SU-DHL-6 (cell line): ENCODE results near the gene F2RL3.

Experiments used
- CTCF ChIP-seq: fragments of 200-600 bp; sonication (generic); IDR thresholded peaks from one replicate; pipeline ENCODE4 v1.5.1; 2017; ENCODE audit warnings: antibody characterized with exemption, mild to moderate bottlenecking, low read length, moderate library complexity; ENCODE audit not compliant: insufficient read depth, poor library complexity, severe bottlenecking
- EZH2phosphoT487 ChIP-seq: fragments of 200-600 bp; sonication (generic), shearing (Covaris generic); conservative IDR thresholded peaks from 2 replicates; pipeline ENCODE4 v1.6.1; 2018; ENCODE audit warnings: mild to moderate bottlenecking, antibody characterized with exemption, low read length, moderate library complexity, mixed read lengths

- TF ChIP-seq CTCF (no peak), EZH2phosphoT487 (no peak)
Measured at GRCh38 chr19:16873594-16873993, 15.2 kb upstream of the F2RL3 start.
